Lung (tissue), 12 donors: ENCODE results near the gene SSR4. TPM values are rescaled to one million over a fixed set of nuclear protein-coding genes. Genes with fewer than 3 reads are reported as not detected.

Experiments used
- ATAC-seq: fragments of 200-7000 bp; cut with Tn5 transposase; one replicate; pipeline ENCODE4 v1.9.1; 2020; ENCODE audit warnings: moderate number of reproducible peaks; ENCODE audit not compliant: insufficient read depth, low FRiP score
- DNase-seq, 3 donors: peaks; one replicate each; pipeline ENCODE4 v3.0.0-alpha.2; 2013 to 2017
- H3K27ac ChIP-seq, 2 donors: one replicate each; pipeline ENCODE4 v1.5.1; 2013; ENCODE audit warnings: mild to moderate bottlenecking in 2 of 2, moderate library complexity in 2 of 2, control low read depth in 1 of 2, inconsistent platforms in 1 of 2, low read depth in 1 of 2, low read length in 1 of 2
- H3K27me3 ChIP-seq, 3 donors: one replicate each; pipeline ENCODE4 v1.5.1; 2013; ENCODE audit warnings: low read length in 2 of 3; ENCODE audit not compliant: control insufficient read depth in 3 of 3, insufficient read depth in 3 of 3
- H3K36me3 ChIP-seq, 4 donors: one replicate each; pipeline ENCODE4 v1.5.1; 2013; ENCODE audit warnings: low read length in 4 of 4, mild to moderate bottlenecking in 1 of 4, moderate library complexity in 1 of 4; ENCODE audit not compliant: control insufficient read depth in 4 of 4, insufficient read depth in 4 of 4
- H3K4me1 ChIP-seq, 5 donors: one replicate each; pipeline ENCODE4 v1.5.1; 2013; ENCODE audit warnings: low read length in 5 of 5, mild to moderate bottlenecking in 2 of 5, moderate library complexity in 1 of 5; ENCODE audit not compliant: control insufficient read depth in 5 of 5, insufficient read depth in 5 of 5
- H3K4me3 ChIP-seq: one replicate; pipeline ENCODE4 v1.5.1; 2013; ENCODE audit warnings: mild to moderate bottlenecking, control low read depth, moderate library complexity
- H3K9ac ChIP-seq, 2 donors: one replicate each; pipeline ENCODE4 v1.5.1; 2013; ENCODE audit warnings: low read length in 2 of 2, control low read depth in 1 of 2; ENCODE audit not compliant: insufficient read depth in 1 of 2
- H3K9me3 ChIP-seq, 4 donors: one replicate each; pipeline ENCODE4 v1.5.1; 2013; ENCODE audit warnings: low read length in 3 of 4, mild to moderate bottlenecking in 1 of 4, moderate library complexity in 1 of 4; ENCODE audit not compliant: control insufficient read depth in 4 of 4, insufficient read depth in 3 of 4
- WGBS, 2 donors: extraction: QIAGEN DNeasy Blood & Tissue Kit; methylation state at CpG; one replicate each; pipeline ENCODE4 v1.1.7; 2013; 5-methylcytosine and 5-hydroxymethylcytosine counted together
- polyA plus RNA-seq, 2 donors: library from polyadenylated mRNA; stranded (reverse); fragments of 200-250 nt; gene quantifications; one replicate each; pipeline ENCODE4 v1.2.1, GENCODE V29; 2013
- total RNA-seq, 2 donors: library from RNA; depleted of rRNA in 1 of 2; stranded (reverse); fragments of >200 nt in 1 of 2; gene quantifications; one replicate each; pipeline ENCODE4 v1.2.1, GENCODE V29; 2014 to 2021
- TF ChIP-seq, protein P1 (sequence below): IDR thresholded peaks from 2 replicates; pipeline ENCODE4 v1.5.1; 2012; ENCODE audit warnings: mild to moderate bottlenecking; ENCODE audit errors: control extremely low read depth, extremely low read depth
- donor health status: control.
- donor health status: control.
- donor health status: Bipolar disorder and iron deficiency.
- donor health status: healthy.
- donor health status: DM: yes; HTN: yes; CAD: no.

Gene SSR4
- total and polyA plus RNA-seq, 4 donors = 84.2 to 1,008 (median 567) TPM

DNA sequence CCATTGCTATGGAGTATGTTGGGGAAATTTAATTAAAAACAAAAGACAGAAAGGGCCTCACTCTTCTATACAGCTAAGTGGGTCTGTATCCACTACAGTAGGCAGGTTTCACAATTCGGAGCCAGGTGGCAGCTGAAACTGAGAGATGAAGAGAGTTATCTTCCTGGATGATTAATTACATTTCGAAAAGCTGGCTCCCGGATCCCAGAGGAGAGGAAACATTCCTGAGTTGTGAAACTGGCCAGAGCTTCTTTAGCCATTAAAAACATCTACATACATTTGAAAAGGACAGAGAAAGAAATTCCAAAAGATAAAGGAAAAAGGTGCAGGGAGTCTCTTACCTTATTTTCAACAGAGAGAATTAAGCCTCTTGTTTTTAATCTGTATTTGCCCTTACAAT lies 51.4 kb downstream of the SSR4 start:
- no peak for ATAC-seq
- peaks cover 0 to 15% (median 14%) of the 10 kb centered on the region in 3 donors for H3K27me3 ChIP-seq

More for the DNA sequence above, 51.4 kb downstream of the SSR4 start:
- Histone ChIP-seq H3K36me3 (no peaks in the 10 kb centered on the region), H3K4me3 (no peak overlapping the region), H3K9ac (no peak overlapping the region), H3K4me1 (no peaks in the 10 kb centered on the region), H3K27ac (no peak overlapping the region), H3K9me3 (peaks cover 0 to 3% (median 1%) of the 10 kb centered on the region in 4 donors)
- 25 to 35% methylated on average over 3 of the region's 3 CpGs for WGBS, 2 donors
- TF ChIP-seq, protein P1, sequence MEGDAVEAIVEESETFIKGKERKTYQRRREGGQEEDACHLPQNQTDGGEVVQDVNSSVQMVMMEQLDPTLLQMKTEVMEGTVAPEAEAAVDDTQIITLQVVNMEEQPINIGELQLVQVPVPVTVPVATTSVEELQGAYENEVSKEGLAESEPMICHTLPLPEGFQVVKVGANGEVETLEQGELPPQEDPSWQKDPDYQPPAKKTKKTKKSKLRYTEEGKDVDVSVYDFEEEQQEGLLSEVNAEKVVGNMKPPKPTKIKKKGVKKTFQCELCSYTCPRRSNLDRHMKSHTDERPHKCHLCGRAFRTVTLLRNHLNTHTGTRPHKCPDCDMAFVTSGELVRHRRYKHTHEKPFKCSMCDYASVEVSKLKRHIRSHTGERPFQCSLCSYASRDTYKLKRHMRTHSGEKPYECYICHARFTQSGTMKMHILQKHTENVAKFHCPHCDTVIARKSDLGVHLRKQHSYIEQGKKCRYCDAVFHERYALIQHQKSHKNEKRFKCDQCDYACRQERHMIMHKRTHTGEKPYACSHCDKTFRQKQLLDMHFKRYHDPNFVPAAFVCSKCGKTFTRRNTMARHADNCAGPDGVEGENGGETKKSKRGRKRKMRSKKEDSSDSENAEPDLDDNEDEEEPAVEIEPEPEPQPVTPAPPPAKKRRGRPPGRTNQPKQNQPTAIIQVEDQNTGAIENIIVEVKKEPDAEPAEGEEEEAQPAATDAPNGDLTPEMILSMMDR = no peak
- DNase-seq = no peak

Other genes with a start within 250 kb of the SSR4 start
- gene CCNQ, start 195.5 kb upstream of the SSR4 start, total RNA-seq = 10 to 100 TPM; 14.2 to 20.2 TPM
- 10 to 100 TPM; 29.6 to 46.4 TPM for gene CCNQ, start 195.5 kb upstream of the SSR4 start, polyA plus RNA-seq
- gene DUSP9, start 147.5 kb upstream of the SSR4 start, total RNA-seq = under 1 TPM; 0.28 to 0.55 TPM
- gene DUSP9, start 147.5 kb upstream of the SSR4 start, polyA plus RNA-seq = under 1 TPM; 0.10 to 0.17 TPM
- gene PNCK, start 120.9 kb upstream of the SSR4 start, total RNA-seq = under 1 TPM; 0.67 to 0.77 TPM
- gene PNCK, start 120.9 kb upstream of the SSR4 start, polyA plus RNA-seq = under 1 TPM; 0.44 to 0.67 TPM
- gene SLC6A8, start 106.7 kb upstream of the SSR4 start, total RNA-seq = 10 to 100 TPM in 1 of 2 donors, 1 to 10 TPM in 1; 9.6 to 21.5 TPM
- 10 to 100 TPM in 1 of 2 donors, 1 to 10 TPM in 1; 5.3 to 10.2 TPM for gene SLC6A8, start 106.7 kb upstream of the SSR4 start, polyA plus RNA-seq
- 100 to 1,000 TPM in 1 of 2 donors, 10 to 100 TPM in 1; 76.8 to 233 TPM for gene BCAP31, start 70.3 kb upstream of the SSR4 start, total RNA-seq
- gene BCAP31, start 70.3 kb upstream of the SSR4 start, polyA plus RNA-seq = 100 to 1,000 TPM; 180 to 283 TPM
- 10 to 100 TPM in 1 of 2 donors, 1 to 10 TPM in 1; 5.7 to 19.7 TPM for gene ABCD1, start 69.8 kb upstream of the SSR4 start, total RNA-seq
- gene ABCD1, start 69.8 kb upstream of the SSR4 start, polyA plus RNA-seq = 10 to 100 TPM in 1 of 2 donors, 1 to 10 TPM in 1; 7.9 to 12.7 TPM
- 1 to 10 TPM; 1.0 to 2.6 TPM for gene PLXNB3, start 30.4 kb upstream of the SSR4 start, total RNA-seq
- gene PLXNB3, start 30.4 kb upstream of the SSR4 start, polyA plus RNA-seq = 1 to 10 TPM; 1.2 to 1.7 TPM
- gene SRPK3, start 13.6 kb upstream of the SSR4 start, total RNA-seq = under 1 TPM; 0.15 to 0.23 TPM
- gene SRPK3, start 13.6 kb upstream of the SSR4 start, polyA plus RNA-seq = under 1 TPM; 0.04 to 0.14 TPM
- gene IDH3G, start 293 bp upstream of the SSR4 start, total RNA-seq = 10 to 100 TPM; 30.4 to 58.5 TPM
- 10 to 100 TPM; 51.0 to 65.5 TPM for gene IDH3G, start 293 bp upstream of the SSR4 start, polyA plus RNA-seq
- gene PDZD4, start 35.9 kb downstream of the SSR4 start, total RNA-seq = 1 to 10 TPM; 3.6 to 8.1 TPM
- 1 to 10 TPM; 2.3 to 3.9 TPM for gene PDZD4, start 35.9 kb downstream of the SSR4 start, polyA plus RNA-seq
- gene L1CAM, start 91.5 kb downstream of the SSR4 start, total RNA-seq = under 1 TPM; 0.74 to 0.83 TPM
- under 1 TPM; 0.19 to 0.20 TPM for gene L1CAM, start 91.5 kb downstream of the SSR4 start, polyA plus RNA-seq
- gene AVPR2, start 110.0 kb downstream of the SSR4 start, total RNA-seq = 1 to 10 TPM in 1 of 2 donors, under 1 TPM in 1; 0.98 to 2.5 TPM
- under 1 TPM; 0.51 to 0.70 TPM for gene AVPR2, start 110.0 kb downstream of the SSR4 start, polyA plus RNA-seq
- gene ARHGAP4, start 131.6 kb downstream of the SSR4 start, total RNA-seq = 10 to 100 TPM; 34.2 to 85.4 TPM
- 100 to 1,000 TPM in 1 of 2 donors, 10 to 100 TPM in 1; 75.3 to 114 TPM for gene ARHGAP4, start 131.6 kb downstream of the SSR4 start, polyA plus RNA-seq
- gene NAA10, start 140.4 kb downstream of the SSR4 start, total RNA-seq = 10 to 100 TPM; 33.1 to 92.0 TPM
- gene NAA10, start 140.4 kb downstream of the SSR4 start, polyA plus RNA-seq = 100 to 1,000 TPM; 117 to 146 TPM
- 10 to 100 TPM; 16.6 to 53.5 TPM for gene RENBP, start 150.0 kb downstream of the SSR4 start, total RNA-seq
- 10 to 100 TPM; 70.4 to 90.8 TPM for gene RENBP, start 150.0 kb downstream of the SSR4 start, polyA plus RNA-seq
- 10 to 100 TPM; 25.3 to 59.4 TPM for gene HCFC1, start 177.2 kb downstream of the SSR4 start, total RNA-seq
- 10 to 100 TPM; 10.7 to 22.9 TPM for gene HCFC1, start 177.2 kb downstream of the SSR4 start, polyA plus RNA-seq
- gene TMEM187, start 178.1 kb downstream of the SSR4 start, total RNA-seq = 10 to 100 TPM in 1 of 2 donors, 1 to 10 TPM in 1; 1.8 to 11.4 TPM
- 1 to 10 TPM; 3.1 to 8.6 TPM for gene TMEM187, start 178.1 kb downstream of the SSR4 start, polyA plus RNA-seq
- gene IRAK1, start 225.2 kb downstream of the SSR4 start, total RNA-seq = 100 to 1,000 TPM in 1 of 2 donors, 10 to 100 TPM in 1; 24.6 to 153 TPM
- 100 to 1,000 TPM in 1 of 2 donors, 10 to 100 TPM in 1; 64.5 to 131 TPM for gene IRAK1, start 225.2 kb downstream of the SSR4 start, polyA plus RNA-seq